Fibroblast of lung (primary cell): ENCODE results near the gene CPA1. TPM values are rescaled to one million over a fixed set of nuclear protein-coding genes. Genes with fewer than 3 reads are reported as not detected.

Source experiments
- DNase-seq, 2 donors: peaks; one replicate each; pipeline versions ENCODE4 v3.0.0 to v3.0.0-alpha.2; 2010; ENCODE audit warnings: low read depth in 2 of 2
- H2AFZ ChIP-seq: 2 replicates; pipeline ENCODE4 v1.5.1; 2012; ENCODE audit warnings: low read length, control low read depth, inconsistent platforms
- H3K27ac ChIP-seq: 2 replicates; pipeline ENCODE4 v1.5.1; 2011; ENCODE audit warnings: low read length, control low read depth; ENCODE audit not compliant: insufficient read depth
- H3K27me3 ChIP-seq: 2 replicates; pipeline ENCODE4 v1.5.1; 2011; ENCODE audit warnings: mild to moderate bottlenecking, low read length; ENCODE audit not compliant: control insufficient read depth, insufficient read depth
- H3K36me3 ChIP-seq: 2 replicates; pipeline ENCODE4 v1.5.1; 2011; ENCODE audit warnings: low read length; ENCODE audit not compliant: control insufficient read depth, insufficient read depth
- H3K4me1 ChIP-seq: 2 replicates; pipeline ENCODE4 v1.5.1; 2011; ENCODE audit warnings: low read length; ENCODE audit not compliant: control insufficient read depth, insufficient read depth; ENCODE audit errors: extremely low read depth
- H3K4me2 ChIP-seq: 2 replicates; pipeline ENCODE4 v1.5.1; 2011; ENCODE audit warnings: low read length, control low read depth; ENCODE audit not compliant: insufficient read depth; ENCODE audit errors: extremely low read depth
- H3K4me3 ChIP-seq, 4 experiments: fragments of 200-600 bp in 1 of 4; sonication (generic) in 1 of 4; replicated peaks in 1 of 4; 2 replicates each; pipeline ENCODE4 v1.5.1; 2011 to 2016; ENCODE audit warnings: low read length in 4 of 4, low read depth in 3 of 4, mild to moderate bottlenecking in 3 of 4, control low read depth in 2 of 4, inconsistent platforms in 1 of 4, mixed read lengths in 1 of 4; ENCODE audit not compliant: insufficient read depth in 1 of 4; ENCODE audit errors: control extremely low read depth in 1 of 4
- H3K79me2 ChIP-seq: 2 replicates; pipeline ENCODE4 v1.5.1; 2012; ENCODE audit warnings: mild to moderate bottlenecking, low read length, inconsistent platforms; ENCODE audit not compliant: control insufficient read depth, insufficient read depth
- H3K9ac ChIP-seq: 2 replicates; pipeline ENCODE4 v1.5.1; 2011; ENCODE audit warnings: mild to moderate bottlenecking, low read length, control low read depth; ENCODE audit not compliant: insufficient read depth
- H3K9me3 ChIP-seq: 2 replicates; pipeline ENCODE4 v1.5.1; 2012; ENCODE audit warnings: low read depth, low read length; ENCODE audit not compliant: control insufficient read depth, insufficient read depth
- H4K20me1 ChIP-seq: 2 replicates; pipeline ENCODE4 v1.5.1; 2011; ENCODE audit warnings: low read length; ENCODE audit not compliant: control insufficient read depth, insufficient read depth; ENCODE audit errors: extremely low read depth
- CTCF ChIP-seq, 2 donors: IDR thresholded peaks in 1 of 2; conservative IDR thresholded peaks in 1 of 2; 1 replicate in 1 of 2; 2 replicates in 1 of 2; pipeline ENCODE4 v1.5.1; 2011 to 2012; ENCODE audit warnings: low read length in 2 of 2, control low read depth in 1 of 2, inconsistent platforms in 1 of 2, low read depth in 1 of 2, mild to moderate bottlenecking in 1 of 2
- EZH2 ChIP-seq: IDR thresholded peaks from 2 replicates; pipeline ENCODE4 v1.5.1; 2012; ENCODE audit warnings: low read length, control low read depth, mild to moderate bottlenecking; ENCODE audit errors: missing control alignments
- polyA plus RNA-seq, 2 donors: library from polyadenylated mRNA; depleted of rRNA in 1 of 2; stranded (reverse) in 1 of 2; unstranded in 1 of 2; fragments of >200 nt; gene quantifications; 2 replicates each; pipeline ENCODE4 v1.2.1, GENCODE V29; 2011 to 2012; ENCODE audit warnings: missing spikeins in 1 of 2
- total RNA-seq: library from RNA; depleted of rRNA; stranded (reverse); fragments of >200 nt; gene quantifications from 2 replicates; pipeline ENCODE4 v1.2.1, GENCODE V29; 2014

CPA1 gene
- total and polyA plus RNA-seq, 2 donors (not counting 1 experiment from before 2014, with no cell fraction given) = under 0.01 to 0.12 TPM

- H3K27me3 ChIP-seq = no peaks in the 10 kb centered on the region
- H3K79me2 ChIP-seq = no peaks in the 10 kb centered on the region
- TF ChIP-seq EZH2 = no peak
- TF ChIP-seq CTCF (conservative IDR thresholded peaks at IDR 0.05 in 1 of 2, IDR thresholded peaks at IDR 0.05 in 1 of 2; ENCODE audit: low read depth in 1 of 2, low read length in 2 of 2) = no peak
- H3K4me2 ChIP-seq = no peak overlapping the region
- H2AFZ ChIP-seq = no peak overlapping the region
- H3K9ac ChIP-seq = no peak overlapping the region
- no peak overlapping the region for H3K27ac ChIP-seq
- no peaks in the 10 kb centered on the region for H3K9me3 ChIP-seq
- no peak for DNase-seq
- H3K4me1 ChIP-seq = peaks cover 4% of the 10 kb centered on the region
- H4K20me1 ChIP-seq = no peaks in the 10 kb centered on the region
- H3K36me3 ChIP-seq = no peaks in the 10 kb centered on the region
- no peak overlapping the region for H3K4me3 ChIP-seq
Measured at GRCh38 chr7:130387306-130387627, 7.0 kb downstream of the CPA1 start.

- peak in 1 of 2 donors; percentile 99 for DNase-seq
- Histone ChIP-seq H3K9ac (no peak overlapping the region), H3K4me2 (no peak overlapping the region)
Measured at GRCh38 chr7:130387628-130388403, 7.5 kb downstream of the CPA1 start.

GRCh38 chr7:130388671-130389070 lies 8.4 kb downstream of the CPA1 start:
- no peak overlapping the region for H3K27ac ChIP-seq
- TF ChIP-seq EZH2 (no peak), CTCF (conservative IDR thresholded peaks at IDR 0.05 in 1 of 2, IDR thresholded peaks at IDR 0.05 in 1 of 2; ENCODE audit: low read depth in 1 of 2, low read length in 2 of 2) (no peak)
- H3K4me2 ChIP-seq = no peak overlapping the region
- no peak overlapping the region for H3K9ac ChIP-seq
- DNase-seq = no peak
- no peak overlapping the region for H2AFZ ChIP-seq
- no peaks in the 10 kb centered on the region for H3K27me3 ChIP-seq
- no peaks in the 10 kb centered on the region for H3K9me3 ChIP-seq
- H3K4me3 ChIP-seq = no peak overlapping the region
- H3K79me2 ChIP-seq = no peaks in the 10 kb centered on the region
- H3K4me1 ChIP-seq = peaks cover 15% of the 10 kb centered on the region
- H4K20me1 ChIP-seq = no peaks in the 10 kb centered on the region
- no peaks in the 10 kb centered on the region for H3K36me3 ChIP-seq

More at GRCh38 chr7:130387628-130388403, 7.5 kb downstream of the CPA1 start:
- H4K20me1 ChIP-seq = no peaks in the 10 kb centered on the region
- H2AFZ ChIP-seq = no peak overlapping the region
- peaks cover 7% of the 10 kb centered on the region for H3K4me1 ChIP-seq
- TF ChIP-seq CTCF (conservative IDR thresholded peaks at IDR 0.05 in 1 of 2, IDR thresholded peaks at IDR 0.05 in 1 of 2; ENCODE audit: low read depth in 1 of 2, low read length in 2 of 2) (no peak), EZH2 (no peak)
- H3K9me3 ChIP-seq = no peaks in the 10 kb centered on the region
- H3K36me3 ChIP-seq = no peaks in the 10 kb centered on the region
- no peak overlapping the region for H3K27ac ChIP-seq
- no peaks in the 10 kb centered on the region for H3K79me2 ChIP-seq
- H3K27me3 ChIP-seq = no peaks in the 10 kb centered on the region
- no peak overlapping the region for H3K4me3 ChIP-seq
